Astrocyte of the cerebellum (primary cell): Measurements from ENCODE around the gene LIPC.

ENCODE experiments used
- DNase-seq: peaks from one replicate; pipeline ENCODE4 v3.0.0-alpha.2; 2011; ENCODE audit warnings: low read depth
- H3K4me3 ChIP-seq: 2 replicates; pipeline ENCODE4 v1.5.1; 2011; ENCODE audit warnings: mild to moderate bottlenecking, low read depth, low read length, moderate library complexity
- CTCF ChIP-seq: IDR thresholded peaks from 2 replicates; pipeline ENCODE4 v1.5.1; 2012; ENCODE audit warnings: low read length, low read depth, moderate library complexity, mild to moderate bottlenecking; ENCODE audit errors: missing control alignments
- in situ Hi-C: cut with HindIII; loops from 2 replicates; pipeline ENCODE4 v1.10.0; 2017; ENCODE audit warnings: low sequenced_read_pairs

The LIPC gene

GRCh38 chr15:58431221-58432149 is at the start of gene LIPC:
Gene LIPC, plus strand, starts transcription at chr15:58431991. Its CDS starts 42 bp downstream, at chr15:58432033.
- no peak for TF ChIP-seq CTCF
- DNase-seq, result no peak
- no peak within 1 kb of the TSS for H3K4me3 ChIP-seq
- in situ Hi-C loops, result no loop called here

GRCh38 chr15:58383876-58384275 is 47.9 kb upstream of the LIPC start:
- no peak for TF ChIP-seq CTCF
- no peak for DNase-seq
- no peak overlapping the region for H3K4me3 ChIP-seq
- in situ Hi-C loops, result no loop called here

GRCh38 chr15:58384667-58385066 is 47.1 kb upstream of the LIPC start:
- no peak for TF ChIP-seq CTCF
- no peak for DNase-seq
- in situ Hi-C loops, result no loop called here

GRCh38 chr15:58386081-58386480 is 45.7 kb upstream of the LIPC start:
- H3K4me3 ChIP-seq, result no peak overlapping the region
- in situ Hi-C loops, result no loop called here
- no peak for TF ChIP-seq CTCF
- no peak for DNase-seq

More at GRCh38 chr15:58384667-58385066, 47.1 kb upstream of the LIPC start:
- H3K4me3 ChIP-seq, result no peak overlapping the region

GRCh38 chr15:58386641-58387040 is 45.1 kb upstream of the LIPC start:
- DNase-seq, result no peak
- no peak overlapping the region for H3K4me3 ChIP-seq
- no peak for TF ChIP-seq CTCF
- in situ Hi-C loops, result no loop called here

- no peak for TF ChIP-seq CTCF
- H3K4me3 ChIP-seq, result no peak overlapping the region
- in situ Hi-C loops, result no loop called here
- peak; percentile 44 for DNase-seq
Observed at GRCh38 chr15:58387130-58387529, 44.7 kb upstream of the LIPC start.
